HG03135 (cell line): ENCODE results near the gene TNFRSF1A.

Experiments used
- ATAC-seq: cut with Tn5 transposase; IDR thresholded peaks from one replicate; pipeline ENCODE4 v1.9.1; 2021; ENCODE audit warnings: mild to moderate bottlenecking, moderate library complexity; ENCODE audit not compliant: unreplicated experiment

Gene TNFRSF1A

GRCh38 chr12:6279631-6280030, 62.2 kb downstream of the TNFRSF1A start:
- no peak for ATAC-seq

- no peak for ATAC-seq
These were observed 62.6 kb downstream of the TNFRSF1A start for GRCh38 chr12:6279256-6279628.
